Activated T-helper 2 cell treated with anti-CD3 and anti-CD28 coated beads, Interferon-gamma antibody, Interleukin-2, Interleukin-4, amounts not matched to agents 10 μg/mL and 5 μg/mL and 100 μg/mL, durations not matched to agents 14 hours and 24 hours and 36 hours (primary cell): ENCODE results near the gene LRRC74A. TPM values are rescaled to one million over a fixed set of nuclear protein-coding genes. Genes with fewer than 3 reads are reported as not detected.

Experiments used
- DNase-seq: peaks from one replicate; pipeline ENCODE4 v3.0.0; 2021; ENCODE audit warnings: low spot score
- H3K27ac Mint-ChIP-seq: one replicate; pipeline ENCODE4 v1.8.0; 2021; ENCODE audit warnings: mixed read lengths
- H3K27me3 Mint-ChIP-seq: one replicate; pipeline ENCODE4 v1.8.0; 2021; ENCODE audit warnings: low read depth, mixed read lengths
- H3K36me3 Mint-ChIP-seq: one replicate; pipeline ENCODE4 v1.8.0; 2021; ENCODE audit warnings: low read depth, mixed read lengths
- H3K4me1 Mint-ChIP-seq: one replicate; pipeline ENCODE4 v1.8.0; 2021; ENCODE audit warnings: low read depth, mixed read lengths
- H3K4me3 Mint-ChIP-seq: one replicate; pipeline ENCODE4 v1.8.0; 2021; ENCODE audit warnings: low read depth, mild to moderate bottlenecking, moderate library complexity, mixed read lengths
- H3K9me3 Mint-ChIP-seq: one replicate; pipeline ENCODE4 v1.8.0; 2021; ENCODE audit warnings: mixed read lengths
- intact Hi-C: fragments of 100-400 bp; cut with micrococcal nuclease; formaldehyde crosslinking; loops from one replicate; pipeline ENCODE4 v1.15.1; 2023
- total RNA-seq: library from RNA; stranded (reverse); gene quantifications from 2 replicates; pipeline ENCODE4 v1.2.3, GENCODE V29; 2022

LRRC74A gene
- total RNA-seq, 1 donor from 2014 or later = not detected

- peaks cover 32% of the 10 kb centered on the region for H3K4me1 Mint-ChIP-seq
- H3K27ac Mint-ChIP-seq = no peak overlapping the region
- intact Hi-C loops = loop anchor here (1.0 to 2.0 kb wide), 2 partner anchors 24 to 74 kb away; partner anchors contain the start of gene VASH1
- H3K36me3 Mint-ChIP-seq = peaks cover 39% of the 10 kb centered on the region
- no peaks in the 10 kb centered on the region for H3K9me3 Mint-ChIP-seq
- H3K4me3 Mint-ChIP-seq = no peak overlapping the region
- DNase-seq = no peak
- no peaks in the 10 kb centered on the region for H3K27me3 Mint-ChIP-seq
Measured at GRCh38 chr14:76784266-76784874, 41.8 kb upstream of the LRRC74A start.

GRCh38 chr14:76784881-76785280 lies 41.3 kb upstream of the LRRC74A start:
- intact Hi-C loops = loop anchor here (1.0 to 2.0 kb wide), 2 partner anchors 24 to 75 kb away; partner anchors contain the start of gene VASH1
- peak; percentile 43 for DNase-seq
- no peaks in the 10 kb centered on the region for H3K9me3 Mint-ChIP-seq
- H3K4me3 Mint-ChIP-seq = no peak overlapping the region
- no peaks in the 10 kb centered on the region for H3K27me3 Mint-ChIP-seq
- H3K4me1 Mint-ChIP-seq = peaks cover 32% of the 10 kb centered on the region
- H3K36me3 Mint-ChIP-seq = peaks cover 38% of the 10 kb centered on the region
- H3K27ac Mint-ChIP-seq = peak overlapping the region; percentile 3

GRCh38 chr14:76786601-76787000 lies 39.6 kb upstream of the LRRC74A start:
- Mint-ChIP-seq H3K27ac (peak overlapping the region; percentile 58), H3K4me3 (no peak overlapping the region), H3K9me3 (no peaks in the 10 kb centered on the region), H3K27me3 (no peaks in the 10 kb centered on the region), H3K36me3 (peaks cover 40% of the 10 kb centered on the region), H3K4me1 (peaks cover 20% of the 10 kb centered on the region)
- intact Hi-C loops = no loop called here
- DNase-seq = no peak

GRCh38 chr14:76792422-76792821 lies 33.8 kb upstream of the LRRC74A start:
- H3K4me1 Mint-ChIP-seq = no peaks in the 10 kb centered on the region
- intact Hi-C loops = no loop called here
- H3K36me3 Mint-ChIP-seq = peaks cover 19% of the 10 kb centered on the region
- H3K27me3 Mint-ChIP-seq = no peaks in the 10 kb centered on the region
- no peak overlapping the region for H3K4me3 Mint-ChIP-seq
- no peak overlapping the region for H3K27ac Mint-ChIP-seq
- no peak for DNase-seq
- no peaks in the 10 kb centered on the region for H3K9me3 Mint-ChIP-seq

GRCh38 chr14:76793324-76793723 lies 32.9 kb upstream of the LRRC74A start:
- no peaks in the 10 kb centered on the region for H3K9me3 Mint-ChIP-seq
- no peak for DNase-seq
- H3K36me3 Mint-ChIP-seq = peaks cover 21% of the 10 kb centered on the region
- intact Hi-C loops = no loop called here
- no peaks in the 10 kb centered on the region for H3K27me3 Mint-ChIP-seq
- H3K4me1 Mint-ChIP-seq = no peaks in the 10 kb centered on the region
- H3K4me3 Mint-ChIP-seq = no peak overlapping the region
- no peak overlapping the region for H3K27ac Mint-ChIP-seq

- H3K4me1 Mint-ChIP-seq = no peaks in the 10 kb centered on the region
- H3K9me3 Mint-ChIP-seq = no peaks in the 10 kb centered on the region
- H3K36me3 Mint-ChIP-seq = peaks cover 18% of the 10 kb centered on the region
- DNase-seq = no peak
- intact Hi-C loops = no loop called here
- H3K27ac Mint-ChIP-seq = no peak overlapping the region
- H3K4me3 Mint-ChIP-seq = no peak overlapping the region
- no peaks in the 10 kb centered on the region for H3K27me3 Mint-ChIP-seq
Measured at GRCh38 chr14:76793956-76794355, 32.3 kb upstream of the LRRC74A start.

GRCh38 chr14:76806446-76806845 lies 19.8 kb upstream of the LRRC74A start:
- H3K27ac Mint-ChIP-seq = no peak overlapping the region
- intact Hi-C loops = no loop called here
- H3K4me1 Mint-ChIP-seq = peaks cover 13% of the 10 kb centered on the region
- no peaks in the 10 kb centered on the region for H3K27me3 Mint-ChIP-seq
- no peak overlapping the region for H3K4me3 Mint-ChIP-seq
- no peaks in the 10 kb centered on the region for H3K9me3 Mint-ChIP-seq
- H3K36me3 Mint-ChIP-seq = peaks cover 38% of the 10 kb centered on the region
- no peak for DNase-seq

- H3K27me3 Mint-ChIP-seq = no peaks in the 10 kb centered on the region
- no peak overlapping the region for H3K27ac Mint-ChIP-seq
- H3K4me1 Mint-ChIP-seq = peaks cover 19% of the 10 kb centered on the region
- DNase-seq = no peak
- H3K4me3 Mint-ChIP-seq = no peak overlapping the region
- H3K36me3 Mint-ChIP-seq = peaks cover 28% of the 10 kb centered on the region
- intact Hi-C loops = no loop called here
- H3K9me3 Mint-ChIP-seq = no peaks in the 10 kb centered on the region
Measured at GRCh38 chr14:76808011-76808410, 18.2 kb upstream of the LRRC74A start.

GRCh38 chr14:76808990-76809389 lies 17.2 kb upstream of the LRRC74A start:
- H3K4me1 Mint-ChIP-seq = peaks cover 21% of the 10 kb centered on the region
- peaks cover 18% of the 10 kb centered on the region for H3K36me3 Mint-ChIP-seq
- no peak for DNase-seq
- no peaks in the 10 kb centered on the region for H3K9me3 Mint-ChIP-seq
- intact Hi-C loops = no loop called here
- H3K27me3 Mint-ChIP-seq = no peaks in the 10 kb centered on the region
- H3K4me3 Mint-ChIP-seq = no peak overlapping the region
- H3K27ac Mint-ChIP-seq = no peak overlapping the region

- no peaks in the 10 kb centered on the region for H3K27me3 Mint-ChIP-seq
- H3K4me3 Mint-ChIP-seq = peak overlapping the region; percentile 93
- H3K9me3 Mint-ChIP-seq = no peaks in the 10 kb centered on the region
- H3K27ac Mint-ChIP-seq = peak overlapping the region; percentile 49
- H3K4me1 Mint-ChIP-seq = peaks cover 21% of the 10 kb centered on the region
- no peak for DNase-seq
- intact Hi-C loops = loop anchor here (2.0 to 5.0 kb wide), 2 partner anchors 28 to 43 kb away; no protein-coding TSS in a partner anchor
- peaks cover 14% of the 10 kb centered on the region for H3K36me3 Mint-ChIP-seq
Measured at GRCh38 chr14:76810525-76810924, 15.7 kb upstream of the LRRC74A start.

GRCh38 chr14:76810953-76811400 lies 15.2 kb upstream of the LRRC74A start:
- H3K36me3 Mint-ChIP-seq = peaks cover 14% of the 10 kb centered on the region
- H3K9me3 Mint-ChIP-seq = no peaks in the 10 kb centered on the region
- intact Hi-C loops = loop anchor here (1.0 to 5.0 kb wide), 3 partner anchors 28 to 101 kb away; no protein-coding TSS in a partner anchor
- H3K4me3 Mint-ChIP-seq = peak overlapping the region; percentile 93
- H3K27me3 Mint-ChIP-seq = no peaks in the 10 kb centered on the region
- peaks cover 21% of the 10 kb centered on the region for H3K4me1 Mint-ChIP-seq
- H3K27ac Mint-ChIP-seq = peak overlapping the region; percentile 49
- DNase-seq = no peak

GRCh38 chr14:76811561-76811960 lies 14.6 kb upstream of the LRRC74A start:
- H3K27me3 Mint-ChIP-seq = no peaks in the 10 kb centered on the region
- H3K36me3 Mint-ChIP-seq = peaks cover 9% of the 10 kb centered on the region
- peaks cover 21% of the 10 kb centered on the region for H3K4me1 Mint-ChIP-seq
- peak overlapping the region; percentile 86 for H3K27ac Mint-ChIP-seq
- no peaks in the 10 kb centered on the region for H3K9me3 Mint-ChIP-seq
- intact Hi-C loops = loop anchor here (1.0 to 5.0 kb wide), 3 partner anchors 29 to 101 kb away; no protein-coding TSS in a partner anchor
- DNase-seq = no peak
- peak overlapping the region; percentile 93 for H3K4me3 Mint-ChIP-seq

GRCh38 chr14:76812093-76812421 lies 14.2 kb upstream of the LRRC74A start:
- H3K4me1 Mint-ChIP-seq = peaks cover 21% of the 10 kb centered on the region
- peaks cover 9% of the 10 kb centered on the region for H3K36me3 Mint-ChIP-seq
- H3K4me3 Mint-ChIP-seq = peak overlapping the region; percentile 93
- DNase-seq = no peak
- intact Hi-C loops = loop anchor here (5.0 kb wide), 1 partner anchor 45 kb away; no protein-coding TSS in a partner anchor
- H3K27ac Mint-ChIP-seq = peak overlapping the region; percentile 86
- H3K27me3 Mint-ChIP-seq = no peaks in the 10 kb centered on the region
- H3K9me3 Mint-ChIP-seq = no peaks in the 10 kb centered on the region
